ENCODE measurements around the gene CCDC197. TPM values are rescaled to one million over a fixed set of nuclear protein-coding genes. Genes with fewer than 3 reads are reported as not detected.

CCDC197 gene
- total RNA-seq, 1 donor from 2014 or later, result not detected

- DNase-seq, result no peak
- Histone ChIP-seq H3K27me3 (no peaks in the 10 kb centered on the region), H3K4me3 (no peak overlapping the region), H3K36me3 (no peaks in the 10 kb centered on the region), H3K9me3 (no peaks in the 10 kb centered on the region), H3K4me1 (peaks cover 8% of the 10 kb centered on the region), H3K27ac (peak overlapping the region; percentile 51)
- no peak for ATAC-seq
- intact Hi-C loops (cut with DNase I), result no loop called here
- TF ChIP-seq, protein P1, sequence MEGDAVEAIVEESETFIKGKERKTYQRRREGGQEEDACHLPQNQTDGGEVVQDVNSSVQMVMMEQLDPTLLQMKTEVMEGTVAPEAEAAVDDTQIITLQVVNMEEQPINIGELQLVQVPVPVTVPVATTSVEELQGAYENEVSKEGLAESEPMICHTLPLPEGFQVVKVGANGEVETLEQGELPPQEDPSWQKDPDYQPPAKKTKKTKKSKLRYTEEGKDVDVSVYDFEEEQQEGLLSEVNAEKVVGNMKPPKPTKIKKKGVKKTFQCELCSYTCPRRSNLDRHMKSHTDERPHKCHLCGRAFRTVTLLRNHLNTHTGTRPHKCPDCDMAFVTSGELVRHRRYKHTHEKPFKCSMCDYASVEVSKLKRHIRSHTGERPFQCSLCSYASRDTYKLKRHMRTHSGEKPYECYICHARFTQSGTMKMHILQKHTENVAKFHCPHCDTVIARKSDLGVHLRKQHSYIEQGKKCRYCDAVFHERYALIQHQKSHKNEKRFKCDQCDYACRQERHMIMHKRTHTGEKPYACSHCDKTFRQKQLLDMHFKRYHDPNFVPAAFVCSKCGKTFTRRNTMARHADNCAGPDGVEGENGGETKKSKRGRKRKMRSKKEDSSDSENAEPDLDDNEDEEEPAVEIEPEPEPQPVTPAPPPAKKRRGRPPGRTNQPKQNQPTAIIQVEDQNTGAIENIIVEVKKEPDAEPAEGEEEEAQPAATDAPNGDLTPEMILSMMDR (IDR thresholded peaks at IDR 0.05), result no peak
These were observed 19.9 kb upstream of the CCDC197 start for GRCh38 chr14:93977171-93977570.

- Histone ChIP-seq H3K4me1 (peaks cover 8% of the 10 kb centered on the region), H3K36me3 (no peaks in the 10 kb centered on the region), H3K27me3 (no peaks in the 10 kb centered on the region), H3K27ac (no peak overlapping the region), H3K9me3 (no peaks in the 10 kb centered on the region), H3K4me3 (no peak overlapping the region)
- no peak for ATAC-seq
- DNase-seq, result no peak
- intact Hi-C loops (cut with DNase I), result no loop called here
- TF ChIP-seq, protein P1 (IDR thresholded peaks at IDR 0.05), result no peak
These were observed 19.1 kb upstream of the CCDC197 start for GRCh38 chr14:93977790-93978581.

GRCh38 chr14:93978735-93979134 lies 18.4 kb upstream of the CCDC197 start:
- peaks cover 8% of the 10 kb centered on the region for H3K4me1 ChIP-seq
- no peaks in the 10 kb centered on the region for H3K9me3 ChIP-seq
- no peak overlapping the region for H3K4me3 ChIP-seq
- H3K27me3 ChIP-seq, result no peaks in the 10 kb centered on the region
- H3K27ac ChIP-seq, result no peak overlapping the region
- ATAC-seq (no peak), DNase-seq (no peak)
- TF ChIP-seq, protein P1 (IDR thresholded peaks at IDR 0.05), result no peak
- intact Hi-C loops (cut with DNase I), result no loop called here
- H3K36me3 ChIP-seq, result no peaks in the 10 kb centered on the region

DNA sequence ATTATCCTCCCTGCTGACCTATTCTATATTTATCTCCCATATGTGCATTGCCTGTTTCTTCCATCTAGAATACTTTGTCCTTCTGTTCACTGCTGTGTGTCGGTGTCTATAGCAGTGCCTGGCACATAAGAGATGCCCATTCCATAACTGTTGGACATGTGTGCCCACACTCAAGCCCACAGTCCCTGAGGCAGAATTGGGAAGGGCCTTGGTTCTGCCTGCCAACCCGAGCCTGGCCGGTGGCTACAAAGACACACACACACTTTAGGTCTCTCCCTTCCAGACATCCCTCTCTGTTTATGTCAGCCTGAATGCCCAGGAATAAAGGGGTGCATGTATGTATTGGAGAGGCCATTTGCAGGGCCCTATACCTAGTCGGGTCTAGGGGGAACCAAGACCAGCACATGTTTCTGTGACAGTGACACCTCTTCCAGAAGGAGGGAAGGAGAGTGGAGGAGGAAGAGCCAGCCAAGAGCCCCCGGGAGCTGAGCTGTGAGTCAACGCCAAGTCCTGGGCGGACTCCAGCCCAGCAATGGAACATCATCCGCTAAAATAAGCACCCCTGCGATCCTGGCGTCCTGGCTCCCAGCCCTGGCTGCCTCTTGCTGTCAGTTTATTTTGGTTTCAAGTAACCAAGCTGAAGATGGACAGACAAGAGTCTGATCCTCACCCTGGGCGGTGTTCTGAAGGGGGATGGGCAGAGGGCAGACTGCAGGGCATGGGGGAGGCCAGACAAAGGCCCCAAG lies 16.5 kb upstream of the CCDC197 start:
- H3K4me3 ChIP-seq, result no peak overlapping the region
- TF ChIP-seq, protein P1 (IDR thresholded peaks at IDR 0.05), result no peak
- ATAC-seq, result no peak
- no peak overlapping the region for H3K27ac ChIP-seq
- intact Hi-C loops (cut with DNase I), result no loop called here
- H3K9me3 ChIP-seq, result no peaks in the 10 kb centered on the region
- no peaks in the 10 kb centered on the region for H3K36me3 ChIP-seq
- DNase-seq, result no peak
- no peaks in the 10 kb centered on the region for H3K27me3 ChIP-seq
- peaks cover 8% of the 10 kb centered on the region for H3K4me1 ChIP-seq

DNA sequence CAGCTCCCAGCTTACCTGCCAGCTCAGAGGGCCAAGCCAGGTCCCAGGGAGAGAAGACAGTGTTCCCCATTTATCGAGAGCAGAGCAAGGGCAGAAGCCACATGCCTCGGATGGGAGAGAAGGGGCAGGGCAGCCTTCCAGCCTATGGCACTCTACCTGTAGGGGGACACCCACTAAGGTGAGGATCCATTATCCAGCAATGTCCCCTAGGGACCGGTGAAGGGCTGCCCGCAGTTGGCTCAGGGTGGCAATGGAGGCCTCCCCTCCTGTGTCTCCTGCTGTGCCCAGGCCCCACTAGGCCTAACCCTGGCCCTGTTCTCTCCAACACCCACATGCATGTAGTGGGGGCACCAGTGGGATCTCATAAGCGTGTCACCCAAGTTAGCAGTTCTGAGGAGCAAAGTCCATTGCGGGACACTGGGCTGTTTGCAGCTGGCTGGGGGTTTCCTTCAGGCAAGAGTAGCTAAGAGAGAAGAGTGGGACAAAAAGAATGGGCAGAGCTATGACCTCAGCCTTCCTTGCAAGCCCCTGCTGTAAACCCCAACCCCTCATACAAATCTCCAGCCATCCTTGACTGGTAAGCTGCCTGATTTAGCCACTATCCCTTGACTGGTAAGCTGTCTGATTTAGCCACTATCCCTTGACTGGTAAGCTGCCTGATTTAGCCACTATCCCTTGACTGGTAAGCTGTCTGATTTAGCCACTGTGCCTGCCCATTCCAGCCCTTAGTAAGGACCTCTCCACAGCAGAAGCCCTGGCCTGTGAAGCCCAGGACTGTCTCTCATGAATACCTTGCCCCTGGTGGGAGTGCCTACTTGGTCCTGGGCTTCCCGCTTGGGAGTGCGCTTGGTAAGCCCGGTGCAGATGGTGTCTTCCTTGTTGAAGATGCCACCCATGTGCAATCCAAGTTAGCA lies 15.5 kb upstream of the CCDC197 start:
- Histone ChIP-seq H3K27me3 (no peaks in the 10 kb centered on the region), H3K36me3 (no peaks in the 10 kb centered on the region), H3K4me3 (no peak overlapping the region), H3K4me1 (peaks cover 3% of the 10 kb centered on the region), H3K27ac (no peak overlapping the region), H3K9me3 (no peaks in the 10 kb centered on the region)
- no peak for DNase-seq
- TF ChIP-seq, protein P1 (IDR thresholded peaks at IDR 0.05), result no peak
- no peak for ATAC-seq
- intact Hi-C loops (cut with DNase I), result no loop called here

All from upper lobe of right lung (tissue), 1 donor.